GM18519 (cell line): ENCODE measurements around the gene LTC4S.
"Not testable (repeated sequence)": the region's sequence is repeated elsewhere in the genome, so short reads cannot be mapped to it uniquely, and the experiment has no call there.

Experiments
- ATAC-seq: cut with Tn5 transposase; IDR thresholded peaks from one replicate; pipeline ENCODE4 v1.9.1; 2021; ENCODE audit warnings: mild to moderate bottlenecking, moderate library complexity; ENCODE audit not compliant: unreplicated experiment, low FRiP score

The LTC4S gene, protein sequence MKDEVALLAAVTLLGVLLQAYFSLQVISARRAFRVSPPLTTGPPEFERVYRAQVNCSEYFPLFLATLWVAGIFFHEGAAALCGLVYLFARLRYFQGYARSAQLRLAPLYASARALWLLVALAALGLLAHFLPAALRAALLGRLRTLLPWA

DNA sequence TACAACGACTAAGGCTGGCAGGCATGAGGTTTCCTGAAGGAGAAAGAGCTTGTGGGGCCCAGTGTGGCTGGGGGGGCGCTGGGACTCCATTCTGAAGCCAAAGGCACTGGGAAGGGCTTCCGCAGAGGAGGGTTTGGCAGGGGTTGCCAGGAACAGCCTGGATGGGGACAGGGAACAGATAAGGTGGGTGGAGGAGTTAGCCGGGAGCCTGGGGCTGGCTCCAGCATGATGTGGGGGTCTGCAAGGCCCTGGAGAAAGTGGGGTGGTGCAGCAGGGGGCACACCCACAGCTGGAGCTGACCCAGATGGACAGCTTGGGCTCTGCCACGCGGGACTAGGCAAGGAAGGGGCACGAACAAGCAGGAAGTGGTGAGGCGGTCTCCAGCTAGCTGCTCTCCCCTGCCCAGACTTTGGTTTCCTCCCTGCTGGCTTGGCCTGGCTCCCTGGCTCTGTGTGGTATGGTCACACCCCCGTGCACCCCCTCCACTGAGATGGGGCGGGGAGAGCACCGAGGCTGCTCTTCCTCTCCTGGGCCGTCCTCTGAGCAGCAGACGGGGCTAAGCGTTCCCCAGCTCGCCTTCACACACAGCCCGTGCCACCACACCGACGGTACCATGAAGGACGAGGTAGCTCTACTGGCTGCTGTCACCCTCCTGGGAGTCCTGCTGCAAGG lies at the start of gene LTC4S:
Gene LTC4S, plus strand, starts transcription at position 519 of the 672 bp plus-strand sequence. Its CDS starts 95 bp downstream, at position 614.
- ATAC-seq, result no peak

DNA sequence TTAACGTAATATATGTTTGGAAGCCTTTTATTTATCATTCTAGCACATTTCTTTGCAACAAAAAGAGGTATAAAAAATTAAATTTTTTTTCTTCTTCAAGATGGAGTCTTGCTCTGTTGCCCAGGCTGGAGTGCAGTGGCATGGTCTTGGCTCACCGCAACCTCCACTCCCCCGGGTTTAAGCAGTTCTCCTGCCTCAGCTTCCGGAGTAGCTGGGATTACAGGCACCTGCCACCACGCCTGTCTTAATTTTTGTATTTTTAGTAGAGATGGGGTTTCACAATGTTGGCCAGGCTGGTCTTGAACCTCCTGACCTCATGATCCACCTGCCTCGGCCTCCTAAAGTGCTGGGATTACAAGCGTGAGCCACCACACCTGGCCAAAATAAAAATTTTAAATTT lies 49.7 kb upstream of the LTC4S start:
- not testable (repeated sequence) for ATAC-seq

DNA sequence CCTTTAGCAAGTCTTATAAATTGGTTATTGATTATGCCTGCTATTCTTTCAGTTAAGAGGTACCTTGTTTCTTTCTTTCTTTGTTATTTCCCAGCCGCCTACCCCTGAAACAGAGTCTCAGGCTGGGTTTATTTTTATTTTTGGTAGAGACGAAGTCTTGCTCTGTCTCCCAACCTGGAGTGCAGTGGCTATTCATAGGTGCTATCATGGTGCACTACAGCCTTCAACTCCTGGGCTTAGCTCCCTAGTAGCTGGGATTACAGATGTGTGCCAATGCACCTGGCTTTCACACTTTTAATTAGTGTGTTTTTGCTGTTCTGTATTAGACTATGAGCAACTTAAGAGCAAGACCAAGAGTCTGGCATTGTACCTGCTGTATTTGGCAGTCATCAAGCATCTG lies 46.9 kb upstream of the LTC4S start:
- no peak for ATAC-seq

DNA sequence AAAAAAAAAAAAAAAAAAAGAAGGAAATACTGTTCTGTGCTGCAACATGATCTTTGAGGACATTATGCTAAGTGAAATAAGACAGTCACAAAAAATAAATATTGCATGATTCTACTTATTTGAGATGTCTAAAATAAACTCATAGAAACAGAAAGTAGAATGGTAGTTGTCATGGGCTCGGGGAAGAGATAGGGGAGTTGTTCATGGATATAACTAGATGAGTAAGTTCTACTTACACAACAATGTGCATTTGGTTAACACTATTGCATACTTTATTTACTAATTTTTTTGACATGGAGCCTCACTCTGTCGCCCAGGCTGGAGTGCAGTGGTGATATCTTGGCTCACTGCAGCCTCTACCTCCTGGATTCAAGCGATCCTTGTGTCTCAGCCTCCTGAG lies 46.0 kb upstream of the LTC4S start:
- ATAC-seq, result no peak

DNA sequence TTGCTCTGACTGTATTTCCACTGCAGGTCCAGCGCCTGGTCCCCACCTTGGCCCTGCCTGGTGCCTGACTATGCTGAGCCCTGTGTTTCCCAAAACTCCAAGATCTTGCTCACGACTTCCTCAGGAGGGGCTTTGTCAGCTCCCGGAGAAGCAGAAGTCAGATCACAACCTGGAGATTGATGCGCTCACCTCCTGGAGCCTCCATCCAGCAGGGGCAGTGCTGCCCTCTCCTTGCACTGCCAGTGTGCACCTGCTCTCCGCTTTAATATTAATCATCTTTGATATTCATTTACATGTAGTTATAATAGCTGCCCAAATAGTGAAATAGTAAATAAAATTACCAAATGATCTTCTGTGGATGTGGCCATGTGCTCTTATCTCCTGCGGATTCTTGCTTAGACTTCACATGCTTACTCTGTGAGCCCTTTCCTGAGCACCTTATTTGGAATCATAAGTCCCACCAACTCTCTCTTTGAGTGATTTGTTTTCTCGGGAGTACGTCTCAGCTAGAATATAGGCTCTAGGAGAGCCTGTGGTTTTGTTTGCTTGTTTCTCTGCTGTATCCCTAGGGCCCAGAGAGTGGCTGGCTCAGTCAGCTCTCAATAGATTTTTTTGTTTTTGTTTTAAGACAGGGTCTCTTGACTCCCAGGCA lies 43.8 kb upstream of the LTC4S start:
- ATAC-seq, result no peak

DNA sequence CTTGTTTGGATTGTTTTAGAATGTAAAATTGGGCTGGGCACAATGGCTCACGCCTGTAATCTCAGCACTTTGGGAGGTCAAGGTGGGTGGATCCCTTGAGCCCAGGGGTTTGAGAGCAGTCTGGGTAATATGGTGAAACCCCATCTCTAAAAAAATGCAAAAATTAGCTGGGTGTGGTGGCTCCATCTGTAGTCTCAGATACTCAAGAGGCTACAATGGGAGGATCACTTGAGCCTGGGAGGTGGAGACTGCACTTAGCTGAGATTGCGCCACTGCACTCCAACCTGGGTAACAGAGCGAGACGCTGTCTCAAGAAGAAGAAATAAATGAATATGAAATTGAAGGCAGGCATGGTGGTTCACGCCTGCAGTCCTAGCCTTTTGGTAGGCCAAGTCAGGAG lies 39.8 kb upstream of the LTC4S start:
- ATAC-seq, result no peak

DNA sequence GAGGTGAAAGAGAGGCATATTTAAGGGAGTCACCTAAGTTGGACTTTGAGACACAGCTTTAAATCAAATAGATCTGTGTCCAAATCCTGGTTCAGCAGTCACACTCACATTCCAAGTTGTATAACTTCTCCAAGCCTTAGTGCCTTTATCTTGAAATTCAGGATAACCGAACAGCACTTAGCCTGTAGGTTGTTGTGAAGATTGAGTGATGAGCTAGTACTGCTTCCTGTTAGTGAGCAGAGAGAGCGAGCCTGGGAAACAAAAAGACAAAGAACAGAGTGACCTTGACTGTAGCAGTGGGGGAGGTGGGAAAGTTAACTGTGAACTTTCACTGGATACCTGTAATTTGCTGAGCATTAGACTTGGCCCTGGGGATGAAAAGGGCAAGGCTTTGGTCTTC lies 38.8 kb upstream of the LTC4S start:
- ATAC-seq, result no peak

DNA sequence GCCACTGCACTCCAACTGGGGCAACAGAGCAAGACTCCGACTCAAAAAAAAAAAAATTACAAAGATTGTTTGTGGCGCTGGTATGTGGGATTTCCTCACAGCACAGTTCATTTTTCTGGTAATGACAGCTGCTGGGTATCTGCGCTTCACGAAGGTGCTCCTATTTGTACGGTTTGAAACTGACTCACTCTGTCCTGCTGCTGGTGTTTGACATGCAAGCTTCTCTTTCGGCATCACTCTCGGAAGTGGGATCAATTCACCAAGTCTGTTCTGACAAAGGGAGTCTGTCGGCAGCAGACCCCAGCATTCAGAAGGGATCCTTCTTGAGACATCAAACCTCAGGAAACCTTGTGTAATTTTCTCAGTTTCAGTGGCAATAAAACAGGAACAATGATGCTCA lies 34.8 kb upstream of the LTC4S start:
- ATAC-seq, result no peak

DNA sequence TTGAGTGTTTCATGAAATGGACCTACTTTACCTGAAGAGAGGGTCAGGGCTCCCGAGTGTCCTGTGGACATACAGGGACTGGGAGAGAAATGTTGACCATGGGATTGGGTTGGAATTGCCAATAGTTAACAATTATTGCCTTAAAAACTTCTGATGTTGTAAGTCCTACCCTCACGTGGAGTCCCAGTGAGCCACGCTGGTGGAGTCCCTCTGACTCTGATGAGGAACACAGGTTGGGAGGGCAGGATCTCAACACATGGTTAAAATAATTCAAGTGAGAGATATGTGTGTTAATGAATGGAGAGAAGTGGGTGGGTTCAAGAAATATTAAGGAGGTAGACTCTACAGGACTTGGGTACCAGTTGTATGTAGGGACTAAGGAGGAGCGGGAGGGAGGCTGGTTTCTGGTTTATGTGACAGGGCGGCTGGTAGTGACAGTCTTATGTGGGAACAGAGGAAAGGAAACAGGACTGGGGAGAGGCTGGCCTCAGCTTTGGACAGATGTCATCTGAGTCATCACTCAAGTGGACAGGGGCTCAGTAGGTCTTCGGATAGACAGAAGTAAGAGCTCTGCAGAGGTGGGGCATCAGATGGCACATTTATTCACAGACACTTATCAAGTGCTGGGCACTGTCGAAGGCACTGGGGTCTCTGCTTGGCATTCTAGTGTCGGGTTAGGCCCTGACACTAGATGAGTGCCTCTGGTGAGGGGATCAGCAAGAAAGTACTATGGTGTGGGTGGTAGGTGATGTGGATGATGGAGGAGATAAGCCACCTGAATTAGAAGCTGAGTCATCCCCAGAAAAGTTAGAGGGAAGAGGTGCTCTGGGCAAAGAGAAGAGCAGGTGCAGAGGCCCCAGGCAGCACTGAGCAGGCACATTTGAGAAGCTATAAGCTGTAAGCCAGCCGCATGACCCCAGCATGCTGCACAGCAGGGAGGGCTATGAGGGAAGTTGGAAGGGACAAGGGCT lies 33.9 kb upstream of the LTC4S start:
- ATAC-seq, result peak; percentile 42

DNA sequence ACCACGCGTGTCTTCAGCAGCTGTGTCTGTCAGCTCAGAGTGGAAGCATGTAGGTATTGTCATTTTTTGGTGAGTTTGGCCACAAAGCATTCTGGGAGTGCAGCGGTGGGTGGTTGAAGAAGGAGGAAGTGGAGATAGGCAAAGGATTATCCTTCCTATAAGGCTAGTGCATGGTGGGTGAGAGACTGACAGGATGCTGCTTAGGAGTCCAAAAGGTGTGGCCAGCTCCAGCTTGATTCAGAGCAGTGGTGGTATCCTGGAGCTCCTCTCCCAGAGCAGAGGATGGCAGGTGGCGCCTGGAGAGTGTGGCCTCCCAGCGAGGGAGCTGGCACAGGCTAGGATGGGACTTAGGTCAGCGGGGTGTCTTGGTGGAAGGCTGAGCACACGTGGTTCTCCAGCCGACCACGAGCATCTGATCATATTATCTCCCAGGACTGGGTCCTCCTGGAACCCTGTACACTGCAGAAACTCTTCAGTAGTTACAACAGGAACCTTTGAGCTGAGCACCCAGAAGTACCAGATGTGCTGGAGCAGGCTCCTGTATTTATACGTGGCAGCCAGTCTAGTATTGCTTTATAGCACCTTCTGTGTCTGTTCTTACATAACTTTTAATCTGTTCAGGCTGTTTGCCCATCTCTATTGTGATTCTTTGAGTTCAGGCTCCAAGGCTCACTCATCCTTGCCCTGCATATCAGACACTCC lies 31.6 kb upstream of the LTC4S start:
- ATAC-seq, result no peak

DNA sequence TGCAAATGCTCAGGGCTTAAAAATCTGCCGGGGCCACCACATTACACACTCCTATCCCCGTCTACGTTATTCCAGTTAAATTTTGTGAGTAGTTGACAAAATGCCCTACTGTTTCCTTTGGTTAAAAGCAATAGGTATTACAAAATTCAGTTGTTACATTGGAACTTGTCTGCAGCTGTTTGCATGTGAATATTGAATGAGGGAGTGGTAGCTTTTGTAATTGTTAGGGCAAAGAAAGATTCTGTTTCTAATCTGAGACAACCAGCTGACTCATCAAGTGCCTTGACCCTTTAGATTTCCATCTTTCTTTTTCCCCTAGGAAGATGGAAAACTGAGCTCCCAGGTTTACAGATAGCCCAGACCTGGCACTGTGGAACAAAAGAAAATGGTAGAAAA lies 31.0 kb upstream of the LTC4S start:
- no peak for ATAC-seq

DNA sequence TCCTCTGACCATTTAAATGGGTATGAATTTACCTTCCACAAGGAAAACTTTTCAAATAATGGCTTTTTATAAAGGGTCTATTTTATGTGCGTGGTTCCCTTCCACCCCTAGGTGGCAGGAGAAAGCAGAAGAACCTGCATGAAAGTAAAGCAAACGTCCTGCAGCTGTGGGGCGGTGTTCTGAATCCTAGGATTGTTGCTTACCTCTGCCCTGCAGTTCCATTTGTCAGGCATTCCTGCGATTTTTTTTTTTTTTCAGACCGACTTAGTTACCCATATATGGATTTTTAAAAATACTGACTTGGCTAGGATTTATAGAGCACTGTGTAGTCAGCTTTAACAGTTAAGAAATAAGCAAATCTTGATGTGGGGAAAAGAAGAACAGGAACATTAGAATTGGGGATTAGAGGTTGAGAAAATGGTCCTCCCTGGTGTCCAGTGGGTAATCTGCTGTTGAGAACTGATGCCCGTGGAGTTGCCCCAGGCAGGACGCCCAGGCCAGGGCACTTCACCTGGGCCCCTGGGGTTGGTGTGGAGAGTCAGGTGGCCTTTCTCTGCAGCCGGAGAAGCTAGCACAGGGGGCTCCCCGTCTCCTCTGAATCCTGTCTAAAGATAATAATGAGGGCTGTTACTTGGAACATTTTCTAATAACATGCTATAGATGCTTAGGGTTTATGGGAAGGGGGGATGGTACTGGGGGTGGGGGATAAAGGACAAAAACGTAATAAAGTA lies 30.4 kb upstream of the LTC4S start:
- ATAC-seq, result no peak

DNA sequence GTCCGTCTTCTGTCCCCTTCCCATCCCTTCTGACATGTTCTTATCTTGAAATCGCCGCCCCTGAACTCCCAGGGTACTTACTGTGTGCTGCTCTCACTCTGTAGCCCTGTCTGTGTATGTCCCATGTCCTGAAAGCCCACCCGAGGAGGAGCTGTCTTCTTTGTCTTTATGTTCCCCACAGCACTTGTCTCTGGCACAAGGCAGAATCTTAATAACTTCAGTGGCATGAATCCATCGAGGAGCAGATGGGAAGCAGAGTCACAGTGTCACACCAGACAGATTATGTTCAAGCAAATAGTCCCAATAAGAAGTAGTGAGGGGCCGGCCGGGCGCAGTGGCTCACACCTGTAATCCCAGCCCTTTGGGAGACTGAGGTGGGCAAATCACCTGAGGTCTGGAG lies 29.7 kb upstream of the LTC4S start:
- ATAC-seq, result no peak

DNA sequence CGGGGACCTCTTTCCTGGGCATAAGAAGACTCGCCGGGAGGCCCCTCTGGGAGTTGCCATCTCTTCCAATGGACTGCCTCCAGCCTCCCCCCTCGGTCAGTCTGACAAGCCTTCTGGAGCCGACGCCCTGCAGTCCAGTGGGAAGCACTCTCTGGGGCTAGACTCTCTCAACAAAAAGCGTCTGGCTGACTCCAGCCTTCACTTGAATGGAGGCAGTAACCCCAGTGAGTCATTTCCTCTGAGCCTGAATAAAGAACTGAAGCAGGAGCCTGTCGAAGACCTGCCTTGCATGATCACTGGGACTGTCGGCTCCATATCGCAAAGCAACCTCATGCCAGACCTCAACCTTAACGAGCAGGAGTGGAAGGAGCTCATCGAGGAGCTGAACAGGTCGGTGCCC lies 28.4 kb upstream of the LTC4S start:
- ATAC-seq, result no peak

DNA sequence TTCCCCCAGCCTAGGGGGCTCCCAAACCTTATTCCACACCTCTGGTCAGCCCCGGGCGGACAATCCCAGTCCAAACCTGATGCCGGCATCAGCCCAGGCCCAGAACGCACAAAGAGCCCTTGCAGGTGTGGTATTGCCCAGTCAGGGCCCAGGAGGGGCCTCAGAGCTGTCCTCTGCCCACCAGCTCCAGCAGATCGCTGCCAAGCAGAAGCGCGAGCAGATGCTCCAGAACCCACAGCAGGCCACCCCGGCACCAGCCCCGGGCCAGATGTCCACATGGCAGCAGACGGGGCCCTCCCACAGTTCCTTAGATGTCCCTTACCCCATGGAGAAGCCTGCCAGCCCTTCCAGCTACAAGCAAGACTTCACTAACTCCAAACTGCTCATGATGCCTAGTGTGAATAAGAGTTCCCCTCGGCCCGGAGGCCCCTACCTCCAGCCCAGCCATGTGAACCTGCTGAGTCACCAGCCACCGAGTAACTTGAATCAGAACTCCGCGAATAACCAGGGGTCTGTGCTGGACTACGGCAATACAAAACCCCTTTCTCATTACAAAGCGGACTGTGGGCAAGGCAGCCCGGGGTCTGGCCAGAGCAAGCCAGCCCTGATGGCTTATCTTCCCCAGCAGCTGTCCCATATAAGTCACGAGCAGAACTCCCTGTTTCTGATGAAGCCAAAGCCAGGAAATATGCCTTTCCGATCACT lies 27.6 kb upstream of the LTC4S start:
- no peak for ATAC-seq

DNA sequence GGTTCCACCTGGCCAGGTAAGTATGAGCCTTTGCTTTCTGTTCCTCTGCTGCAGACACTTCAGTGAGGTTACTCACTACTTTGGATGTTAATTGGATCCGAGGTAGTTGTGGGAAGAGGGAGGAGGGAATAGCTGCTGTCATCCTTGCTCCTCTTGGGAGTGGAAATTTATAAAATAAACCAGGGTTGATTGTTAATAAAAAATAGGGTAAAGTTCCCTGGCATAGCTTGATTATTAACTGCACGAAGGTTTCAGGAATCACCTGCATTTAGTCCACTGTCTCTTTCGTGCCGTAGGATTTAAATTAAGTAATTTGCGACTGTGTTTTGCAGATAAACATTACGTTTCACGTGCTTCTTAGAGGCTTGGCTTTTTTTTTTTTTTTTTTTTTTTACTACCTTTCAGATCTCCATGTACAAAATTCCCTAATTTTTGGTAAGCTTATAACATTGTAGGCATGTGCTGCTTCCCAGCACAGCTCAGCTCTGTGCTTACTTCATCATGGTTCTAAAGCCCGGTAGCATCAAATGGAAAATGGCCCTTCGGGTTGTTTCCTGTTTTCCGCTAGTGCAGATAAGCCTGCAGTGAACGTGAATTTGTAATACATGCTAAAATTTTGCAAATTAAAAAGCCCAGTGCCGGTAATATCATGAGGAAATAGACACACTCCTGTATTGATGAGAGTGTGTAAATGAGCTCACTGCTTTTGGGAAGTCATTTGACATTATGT lies 26.9 kb upstream of the LTC4S start:
- no peak for ATAC-seq

DNA sequence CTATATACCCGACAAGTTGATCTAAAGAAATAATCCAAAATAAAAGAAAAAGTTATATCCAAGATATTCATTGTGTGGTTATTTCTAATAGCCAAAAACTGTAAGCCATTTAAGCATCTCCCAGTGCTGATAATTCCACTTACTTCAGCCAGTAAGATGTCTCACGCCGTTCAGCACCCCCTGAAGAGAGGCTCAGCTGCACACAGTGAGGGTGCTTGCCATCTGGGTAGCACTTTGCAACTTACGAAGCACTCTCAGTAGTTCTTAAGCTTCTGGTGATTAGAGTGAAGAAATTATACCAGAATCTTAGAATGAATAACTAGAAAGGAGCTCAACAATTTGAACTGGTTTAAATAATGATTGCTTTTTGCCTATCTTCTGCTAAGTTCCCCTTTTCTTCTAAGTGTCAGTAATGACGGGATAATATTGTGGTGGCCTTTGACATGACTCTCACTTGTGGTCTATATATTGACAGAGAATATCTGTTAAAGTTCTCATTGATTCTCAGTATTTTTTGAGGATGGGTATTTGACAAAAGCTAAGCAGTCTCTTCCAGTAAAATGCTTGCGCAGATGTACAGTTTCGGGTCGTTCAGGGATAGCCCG lies 26.2 kb upstream of the LTC4S start:
- no peak for ATAC-seq
